GM12864 (cell line): ENCODE measurements around the gene ATR.

Source experiments
- DNase-seq: peaks from one replicate; pipeline ENCODE4 v3.0.0-alpha.2; 2011; ENCODE audit warnings: low read depth
- H3K4me3 ChIP-seq: 2 replicates; pipeline ENCODE4 v1.5.1; 2011; ENCODE audit warnings: mild to moderate bottlenecking, low read depth, low read length, control low read depth
- CTCF ChIP-seq: IDR thresholded peaks from 2 replicates; pipeline ENCODE4 v1.5.1; 2011; ENCODE audit warnings: low read depth, mild to moderate bottlenecking, moderate library complexity, low read length, control low read depth, inconsistent platforms; ENCODE audit errors: missing control alignments

The ATR gene

GRCh38 chr3:142481196-142481595, 97.3 kb downstream of the ATR start:
- TF ChIP-seq CTCF = no peak
- DNase-seq = no peak
- no peak overlapping the region for H3K4me3 ChIP-seq

DNA sequence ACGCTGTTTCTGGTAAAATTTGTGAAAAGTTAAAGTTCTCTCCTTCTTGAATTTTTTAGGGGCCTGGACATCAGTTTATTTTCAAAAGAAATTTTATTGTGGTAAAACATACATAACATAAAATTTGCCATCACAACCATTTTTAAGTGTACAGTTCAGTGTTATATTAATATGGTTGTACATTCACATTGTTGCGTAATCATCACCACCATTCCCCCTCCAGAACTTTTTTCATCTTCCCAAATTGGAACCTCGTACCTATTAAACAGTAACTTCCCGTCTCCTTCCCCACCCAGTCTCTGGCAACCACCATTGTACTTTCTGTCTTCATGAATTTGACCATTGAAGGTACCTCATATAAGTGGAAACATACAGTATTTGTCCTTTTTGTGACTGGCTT, 107.7 kb downstream of the ATR start:
- DNase-seq = no peak
- TF ChIP-seq CTCF = no peak
- no peak overlapping the region for H3K4me3 ChIP-seq

DNA sequence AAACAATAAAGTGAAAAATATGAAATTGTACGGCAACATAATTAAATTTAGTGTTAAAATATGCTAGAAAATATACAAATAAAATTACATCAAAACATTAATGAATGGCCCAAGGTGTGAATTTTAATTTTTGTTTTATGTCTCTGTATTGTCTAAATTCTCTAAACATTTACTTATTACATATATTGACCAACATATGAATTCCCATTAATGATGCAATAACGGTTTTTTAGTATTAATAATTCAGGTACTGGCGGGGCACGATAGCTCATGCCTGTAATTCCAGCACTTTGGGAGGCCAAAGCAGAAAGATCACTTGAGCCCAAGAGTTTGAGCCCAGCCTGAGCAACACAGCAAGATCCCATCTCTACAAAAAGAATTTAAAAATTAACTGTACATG, 110.1 kb downstream of the ATR start:
- no peak overlapping the region for H3K4me3 ChIP-seq
- no peak for TF ChIP-seq CTCF
- no peak for DNase-seq

GRCh38 chr3:142467768-142468167, 110.8 kb downstream of the ATR start:
- DNase-seq = no peak
- no peak overlapping the region for H3K4me3 ChIP-seq
- TF ChIP-seq CTCF = no peak

DNA sequence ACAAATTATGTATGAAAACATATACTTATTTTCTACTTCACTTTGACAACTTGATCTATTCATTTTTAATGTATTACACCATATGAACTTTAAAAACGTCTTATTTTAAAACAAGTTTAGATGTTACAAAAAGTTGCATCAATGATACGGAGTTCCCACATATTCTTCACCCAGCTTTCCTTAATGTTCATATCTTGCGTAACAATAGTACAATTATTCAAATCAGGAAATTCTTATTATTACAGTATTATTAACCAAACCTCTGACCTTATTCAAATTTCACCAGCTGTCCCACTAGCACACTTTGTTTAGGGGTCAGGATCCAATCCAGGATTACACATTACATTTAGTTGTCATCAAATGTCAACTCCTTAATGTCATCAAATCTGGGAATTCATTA, 117.8 kb downstream of the ATR start:
- no peak for DNase-seq
- H3K4me3 ChIP-seq = no peak overlapping the region
- no peak for TF ChIP-seq CTCF

GRCh38 chr3:142459929-142460328, 118.6 kb downstream of the ATR start:
- no peak for DNase-seq
- H3K4me3 ChIP-seq = no peak overlapping the region
- no peak for TF ChIP-seq CTCF

DNA sequence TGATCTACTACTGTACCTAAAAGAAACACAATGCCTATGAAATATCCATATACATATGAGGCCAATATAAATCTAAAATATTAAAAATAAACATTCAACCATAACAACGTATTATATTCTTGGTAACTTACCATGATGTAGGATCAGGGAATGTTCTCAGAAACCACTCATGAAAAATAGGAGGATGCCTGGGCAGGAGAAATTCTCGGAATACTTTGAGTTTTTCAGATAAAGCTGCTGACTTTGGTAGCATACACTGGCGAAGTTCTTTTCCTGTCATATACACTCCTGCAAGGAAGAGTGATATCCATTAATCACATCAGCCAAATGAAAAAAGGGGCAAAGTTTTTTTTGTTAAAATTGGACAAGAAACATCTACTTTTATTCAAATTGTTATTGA, 119.4 kb downstream of the ATR start:
- no peak for TF ChIP-seq CTCF
- DNase-seq = no peak
- no peak overlapping the region for H3K4me3 ChIP-seq
